Liver (tissue), 9 donors: ENCODE data around the gene SMIM13. TPM values are rescaled to one million over a fixed set of nuclear protein-coding genes. Genes with fewer than 3 reads are reported as not detected.

ENCODE experiments used
- DNase-seq: peaks from one replicate; pipeline ENCODE4 v3.0.0-alpha.2; 2017; ENCODE audit warnings: low spot score
- H3K27ac ChIP-seq, 2 donors: one replicate each; pipeline ENCODE4 v1.7.0; 2013; ENCODE audit warnings: inconsistent platforms in 2 of 2, low read length in 2 of 2, control low read depth in 1 of 2, low read depth in 1 of 2, mild to moderate bottlenecking in 1 of 2
- H3K27me3 ChIP-seq, 4 donors: one replicate each; pipeline versions ENCODE4 v1.6.1 to v1.7.0; 2013; ENCODE audit warnings: low read length in 3 of 4, inconsistent platforms in 1 of 4, mild to moderate bottlenecking in 1 of 4, moderate library complexity in 1 of 4; ENCODE audit not compliant: control insufficient read depth in 4 of 4, insufficient read depth in 4 of 4
- H3K36me3 ChIP-seq, 4 donors: one replicate each; pipeline versions ENCODE4 v1.6.1 to v1.7.0; 2013; ENCODE audit warnings: low read length in 3 of 4, mild to moderate bottlenecking in 3 of 4, low read depth in 1 of 4, moderate library complexity in 1 of 4; ENCODE audit not compliant: control insufficient read depth in 4 of 4, insufficient read depth in 3 of 4
- H3K4me1 ChIP-seq, 4 donors: one replicate each; pipeline versions ENCODE4 v1.6.1 to v1.7.0; 2013; ENCODE audit warnings: low read length in 3 of 4, mild to moderate bottlenecking in 3 of 4, moderate library complexity in 1 of 4; ENCODE audit not compliant: control insufficient read depth in 4 of 4, insufficient read depth in 4 of 4
- H3K4me3 ChIP-seq, 3 donors: one replicate each; pipeline versions ENCODE4 v1.6.1 to v1.7.0; 2013; ENCODE audit warnings: low read length in 3 of 3, control low read depth in 1 of 3, low read depth in 1 of 3, mild to moderate bottlenecking in 1 of 3
- H3K9ac ChIP-seq, 2 donors: one replicate each; pipeline ENCODE4 v1.7.0; 2013; ENCODE audit warnings: low read length in 2 of 2, mild to moderate bottlenecking in 2 of 2, moderate library complexity in 2 of 2, control low read depth in 1 of 2, low read depth in 1 of 2
- H3K9me3 ChIP-seq, 4 donors: one replicate each; pipeline versions ENCODE4 v1.6.1 to v1.7.0; 2013; ENCODE audit warnings: low read length in 3 of 4; ENCODE audit not compliant: control insufficient read depth in 4 of 4
- EGR1 ChIP-seq, 2 donors: IDR thresholded peaks; 2 replicates each; pipeline ENCODE4 v1.6.1; 2016 to 2018; ENCODE audit warnings: antibody characterized with exemption in 2 of 2, low read depth in 2 of 2
- FOXA1 ChIP-seq: IDR thresholded peaks from 2 replicates; pipeline ENCODE4 v1.6.1; 2016; ENCODE audit warnings: antibody characterized with exemption
- FOXA2 ChIP-seq: IDR thresholded peaks from 2 replicates; pipeline ENCODE4 v1.6.1; 2016; ENCODE audit warnings: antibody characterized with exemption
- GABPA ChIP-seq, 2 donors: IDR thresholded peaks in 1 of 2; conservative IDR thresholded peaks in 1 of 2; 2 replicates each; pipeline ENCODE4 v1.6.1; 2016; ENCODE audit warnings: antibody characterized with exemption in 2 of 2, mild to moderate bottlenecking in 1 of 2, moderate library complexity in 1 of 2
- HNF4A ChIP-seq, 2 donors: conservative IDR thresholded peaks; 2 replicates each; pipeline ENCODE4 v1.6.1; 2016; ENCODE audit warnings: antibody characterized with exemption in 2 of 2, mild to moderate bottlenecking in 2 of 2
- HNF4G ChIP-seq: IDR thresholded peaks from 2 replicates; pipeline ENCODE4 v1.6.1; 2016; ENCODE audit warnings: antibody characterized with exemption
- JUND ChIP-seq, 2 donors: IDR thresholded peaks; 2 replicates each; pipeline ENCODE4 v1.6.1; 2016; ENCODE audit warnings: antibody characterized with exemption in 2 of 2
- RAD21 ChIP-seq, 2 donors: IDR thresholded peaks; 2 replicates each; pipeline ENCODE4 v1.6.1; 2016; ENCODE audit warnings: antibody characterized with exemption in 2 of 2, mild to moderate bottlenecking in 2 of 2
- RXRA ChIP-seq, 2 donors: IDR thresholded peaks; 2 replicates each; pipeline ENCODE4 v1.6.1; 2017 to 2018; ENCODE audit warnings: antibody characterized with exemption in 2 of 2, mild to moderate bottlenecking in 1 of 2
- SP1 ChIP-seq: IDR thresholded peaks from 2 replicates; pipeline ENCODE4 v1.6.1; 2018; ENCODE audit warnings: antibody characterized with exemption, mild to moderate bottlenecking
- TAF1 ChIP-seq: conservative IDR thresholded peaks from 2 replicates; pipeline ENCODE4 v1.6.1; 2016; ENCODE audit warnings: antibody characterized with exemption, mild to moderate bottlenecking
- YY1 ChIP-seq: IDR thresholded peaks from 2 replicates; pipeline ENCODE4 v1.6.1; 2016; ENCODE audit warnings: antibody characterized with exemption, mild to moderate bottlenecking
- WGBS: extraction: QIAGEN DNeasy Blood & Tissue Kit; methylation state at CpG from one replicate; pipeline ENCODE4 v1.1.7; 2013; 5-methylcytosine and 5-hydroxymethylcytosine counted together
- polyA plus RNA-seq, 2 donors: library from polyadenylated mRNA; stranded (reverse) in 1 of 2; unstranded in 1 of 2; fragments of 200-250 nt in 1 of 2; fragments of >200 nt in 1 of 2; fragmentation: Nextera tagmentation in 1 of 2; extraction: Ambion mirVana in 1 of 2; gene quantifications; one replicate each; pipeline versions ENCODE4 v1.2.1 to v1.2.3, GENCODE V29; 2013 to 2015
- total RNA-seq, 2 donors: library from RNA; depleted of rRNA; stranded (reverse); fragments of >200 nt; gene quantifications; one replicate each; pipeline ENCODE4 v1.2.3, GENCODE V29; 2014
- TF ChIP-seq, protein P1 (sequence below): fragments of 150-350 bp; IDR thresholded peaks from 2 replicates; pipeline ENCODE4 v1.5.1; 2017; ENCODE audit warnings: improper control_type of control experiment, low read depth, low read length; ENCODE audit not compliant: missing input control
- TF ChIP-seq, protein P2 (sequence below): IDR thresholded peaks from 2 replicates; pipeline ENCODE4 v1.6.1; 2016; ENCODE audit warnings: antibody characterized with exemption
- TF ChIP-seq, protein P3 (sequence below): IDR thresholded peaks from 2 replicates; pipeline ENCODE4 v1.6.1; 2016; ENCODE audit warnings: antibody characterized with exemption, mild to moderate bottlenecking
- TF ChIP-seq, protein P4 (sequence below): IDR thresholded peaks from 2 replicates; pipeline ENCODE4 v1.6.1; 2016; ENCODE audit warnings: antibody characterized with exemption
- TF ChIP-seq, protein P5 (sequence below): IDR thresholded peaks from 2 replicates; pipeline ENCODE4 v1.6.1; 2016; ENCODE audit warnings: antibody characterized with exemption
- donor health status: healthy.
- donor health status: healthy.
- donor health status: healthy.
- donor health status: healthy.
- donor health status: healthy.

SMIM13 gene
- total and polyA plus RNA-seq, 4 donors, result 2.8 to 9.0 (median 5.8) TPM

DNA sequence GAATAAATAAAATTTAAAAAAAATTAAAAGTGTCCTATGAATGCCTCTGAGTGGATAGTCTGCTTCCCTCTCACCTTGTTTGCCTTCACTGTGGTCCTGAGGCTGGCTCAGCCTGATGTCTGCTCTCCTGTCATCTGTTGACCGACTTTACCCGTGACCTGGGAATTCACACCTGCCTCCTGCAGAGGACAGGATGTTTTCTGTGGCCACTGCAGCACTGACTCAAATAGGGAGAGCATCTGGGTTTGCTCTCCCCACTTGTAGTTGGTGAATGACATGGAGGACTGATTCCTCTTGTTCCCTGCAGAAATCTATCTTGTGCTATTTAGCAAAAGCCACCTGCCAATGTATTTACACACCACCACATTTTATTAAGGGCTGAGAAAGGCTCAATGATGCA, 70.3 kb downstream of the SMIM13 start:
- H3K36me3 ChIP-seq, result no peaks in the 10 kb centered on the region
- TF ChIP-seq, protein P1, sequence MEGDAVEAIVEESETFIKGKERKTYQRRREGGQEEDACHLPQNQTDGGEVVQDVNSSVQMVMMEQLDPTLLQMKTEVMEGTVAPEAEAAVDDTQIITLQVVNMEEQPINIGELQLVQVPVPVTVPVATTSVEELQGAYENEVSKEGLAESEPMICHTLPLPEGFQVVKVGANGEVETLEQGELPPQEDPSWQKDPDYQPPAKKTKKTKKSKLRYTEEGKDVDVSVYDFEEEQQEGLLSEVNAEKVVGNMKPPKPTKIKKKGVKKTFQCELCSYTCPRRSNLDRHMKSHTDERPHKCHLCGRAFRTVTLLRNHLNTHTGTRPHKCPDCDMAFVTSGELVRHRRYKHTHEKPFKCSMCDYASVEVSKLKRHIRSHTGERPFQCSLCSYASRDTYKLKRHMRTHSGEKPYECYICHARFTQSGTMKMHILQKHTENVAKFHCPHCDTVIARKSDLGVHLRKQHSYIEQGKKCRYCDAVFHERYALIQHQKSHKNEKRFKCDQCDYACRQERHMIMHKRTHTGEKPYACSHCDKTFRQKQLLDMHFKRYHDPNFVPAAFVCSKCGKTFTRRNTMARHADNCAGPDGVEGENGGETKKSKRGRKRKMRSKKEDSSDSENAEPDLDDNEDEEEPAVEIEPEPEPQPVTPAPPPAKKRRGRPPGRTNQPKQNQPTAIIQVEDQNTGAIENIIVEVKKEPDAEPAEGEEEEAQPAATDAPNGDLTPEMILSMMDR, result no peak
- no peak for TF ChIP-seq YY1
- TF ChIP-seq HNF4A (conservative IDR thresholded peaks at IDR 0.05), result no peak
- TF ChIP-seq SP1, result no peak
- no peak for TF ChIP-seq GABPA (IDR thresholded peaks at IDR 0.05 in 1 of 2, conservative IDR thresholded peaks at IDR 0.05 in 1 of 2)
- no peak for TF ChIP-seq FOXA2
- TF ChIP-seq, protein P2, sequence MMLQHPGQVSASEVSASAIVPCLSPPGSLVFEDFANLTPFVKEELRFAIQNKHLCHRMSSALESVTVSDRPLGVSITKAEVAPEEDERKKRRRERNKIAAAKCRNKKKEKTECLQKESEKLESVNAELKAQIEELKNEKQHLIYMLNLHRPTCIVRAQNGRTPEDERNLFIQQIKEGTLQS, result no peak
- no peak for TF ChIP-seq RAD21 (IDR thresholded peaks at IDR 0.05)
- no peak for TF ChIP-seq JUND (IDR thresholded peaks at IDR 0.05)
- TF ChIP-seq, protein P3, sequence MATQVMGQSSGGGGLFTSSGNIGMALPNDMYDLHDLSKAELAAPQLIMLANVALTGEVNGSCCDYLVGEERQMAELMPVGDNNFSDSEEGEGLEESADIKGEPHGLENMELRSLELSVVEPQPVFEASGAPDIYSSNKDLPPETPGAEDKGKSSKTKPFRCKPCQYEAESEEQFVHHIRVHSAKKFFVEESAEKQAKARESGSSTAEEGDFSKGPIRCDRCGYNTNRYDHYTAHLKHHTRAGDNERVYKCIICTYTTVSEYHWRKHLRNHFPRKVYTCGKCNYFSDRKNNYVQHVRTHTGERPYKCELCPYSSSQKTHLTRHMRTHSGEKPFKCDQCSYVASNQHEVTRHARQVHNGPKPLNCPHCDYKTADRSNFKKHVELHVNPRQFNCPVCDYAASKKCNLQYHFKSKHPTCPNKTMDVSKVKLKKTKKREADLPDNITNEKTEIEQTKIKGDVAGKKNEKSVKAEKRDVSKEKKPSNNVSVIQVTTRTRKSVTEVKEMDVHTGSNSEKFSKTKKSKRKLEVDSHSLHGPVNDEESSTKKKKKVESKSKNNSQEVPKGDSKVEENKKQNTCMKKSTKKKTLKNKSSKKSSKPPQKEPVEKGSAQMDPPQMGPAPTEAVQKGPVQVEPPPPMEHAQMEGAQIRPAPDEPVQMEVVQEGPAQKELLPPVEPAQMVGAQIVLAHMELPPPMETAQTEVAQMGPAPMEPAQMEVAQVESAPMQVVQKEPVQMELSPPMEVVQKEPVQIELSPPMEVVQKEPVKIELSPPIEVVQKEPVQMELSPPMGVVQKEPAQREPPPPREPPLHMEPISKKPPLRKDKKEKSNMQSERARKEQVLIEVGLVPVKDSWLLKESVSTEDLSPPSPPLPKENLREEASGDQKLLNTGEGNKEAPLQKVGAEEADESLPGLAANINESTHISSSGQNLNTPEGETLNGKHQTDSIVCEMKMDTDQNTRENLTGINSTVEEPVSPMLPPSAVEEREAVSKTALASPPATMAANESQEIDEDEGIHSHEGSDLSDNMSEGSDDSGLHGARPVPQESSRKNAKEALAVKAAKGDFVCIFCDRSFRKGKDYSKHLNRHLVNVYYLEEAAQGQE, result no peak
- TF ChIP-seq, protein P4, sequence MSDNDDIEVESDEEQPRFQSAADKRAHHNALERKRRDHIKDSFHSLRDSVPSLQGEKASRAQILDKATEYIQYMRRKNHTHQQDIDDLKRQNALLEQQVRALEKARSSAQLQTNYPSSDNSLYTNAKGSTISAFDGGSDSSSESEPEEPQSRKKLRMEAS, result no peak
- TF ChIP-seq TAF1, result no peak
- TF ChIP-seq, protein P5, sequence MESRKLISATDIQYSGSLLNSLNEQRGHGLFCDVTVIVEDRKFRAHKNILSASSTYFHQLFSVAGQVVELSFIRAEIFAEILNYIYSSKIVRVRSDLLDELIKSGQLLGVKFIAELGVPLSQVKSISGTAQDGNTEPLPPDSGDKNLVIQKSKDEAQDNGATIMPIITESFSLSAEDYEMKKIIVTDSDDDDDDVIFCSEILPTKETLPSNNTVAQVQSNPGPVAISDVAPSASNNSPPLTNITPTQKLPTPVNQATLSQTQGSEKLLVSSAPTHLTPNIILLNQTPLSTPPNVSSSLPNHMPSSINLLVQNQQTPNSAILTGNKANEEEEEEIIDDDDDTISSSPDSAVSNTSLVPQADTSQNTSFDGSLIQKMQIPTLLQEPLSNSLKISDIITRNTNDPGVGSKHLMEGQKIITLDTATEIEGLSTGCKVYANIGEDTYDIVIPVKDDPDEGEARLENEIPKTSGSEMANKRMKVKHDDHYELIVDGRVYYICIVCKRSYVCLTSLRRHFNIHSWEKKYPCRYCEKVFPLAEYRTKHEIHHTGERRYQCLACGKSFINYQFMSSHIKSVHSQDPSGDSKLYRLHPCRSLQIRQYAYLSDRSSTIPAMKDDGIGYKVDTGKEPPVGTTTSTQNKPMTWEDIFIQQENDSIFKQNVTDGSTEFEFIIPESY, result no peak
- TF ChIP-seq RXRA (IDR thresholded peaks at IDR 0.05), result no peak
- TF ChIP-seq FOXA1, result no peak
- no peak for TF ChIP-seq EGR1 (IDR thresholded peaks at IDR 0.05; ENCODE audit: low read depth in 2 of 2)
- no peak for TF ChIP-seq HNF4G
- no peak overlapping the region for H3K9ac ChIP-seq
- H3K27ac ChIP-seq, result no peak overlapping the region
- H3K4me3 ChIP-seq, result no peak overlapping the region
- 87% methylated on average over 2 of the region's 2 CpGs for WGBS
- H3K9me3 ChIP-seq, result no peaks in the 10 kb centered on the region
- H3K4me1 ChIP-seq, result no peaks in the 10 kb centered on the region
- no peaks in the 10 kb centered on the region for H3K27me3 ChIP-seq
- no peak for DNase-seq
